Neural progenitor cell (in vitro differentiated cells): ENCODE results near the gene GPRC5A. TPM values are rescaled to one million over a fixed set of nuclear protein-coding genes. Genes with fewer than 3 reads are reported as not detected.
A peak's percentile ranks its signal among the peaks of the same experiment; 100 is the strongest.

Experiments used
- DNase-seq: peaks from one replicate; pipeline ENCODE4 v3.0.0-alpha.2; 2016; ENCODE audit warnings: low spot score
- H2AFZ ChIP-seq: fragments of 200-600 bp; sonication (generic); replicated peaks from 2 replicates; pipeline ENCODE4 v1.6.1; 2016; ENCODE audit warnings: antibody characterized with exemption
- H3F3A ChIP-seq: fragments of 200-600 bp; sonication (generic); 2 replicates; pipeline ENCODE4 v1.6.1; 2016; ENCODE audit warnings: antibody characterized with exemption, low read depth
- H3K27ac ChIP-seq: fragments of 200-600 bp; sonication (generic); 2 replicates; pipeline ENCODE4 v1.5.1; 2016; ENCODE audit warnings: mild to moderate bottlenecking
- H3K27me3 ChIP-seq: fragments of 200-600 bp; sonication (generic); 2 replicates; pipeline ENCODE4 v1.6.1; 2016; ENCODE audit warnings: mild to moderate bottlenecking, moderate library complexity
- H3K36me3 ChIP-seq: fragments of 200-600 bp; sonication (generic); 2 replicates; pipeline ENCODE4 v1.5.1; 2016
- H3K4me1 ChIP-seq: fragments of 200-600 bp; sonication (generic); 2 replicates; pipeline ENCODE4 v1.6.1; 2016; ENCODE audit warnings: mixed run types
- H3K4me2 ChIP-seq: fragments of 200-600 bp; sonication (generic); 2 replicates; pipeline ENCODE4 v1.6.1; 2016
- H3K4me3 ChIP-seq: fragments of 200-600 bp; sonication (generic); 2 replicates; pipeline ENCODE4 v1.5.1; 2016
- H3K79me2 ChIP-seq: fragments of 200-600 bp; sonication (generic); 2 replicates; pipeline ENCODE4 v1.6.1; 2016; ENCODE audit warnings: low read depth
- H3K9ac ChIP-seq: fragments of 200-600 bp; sonication (generic); 2 replicates; pipeline ENCODE4 v1.6.1; 2016
- H3K9me3 ChIP-seq: fragments of 200-600 bp; sonication (generic); 2 replicates; pipeline ENCODE4 v1.5.1; 2016; ENCODE audit warnings: low read depth
- H4K20me1 ChIP-seq: fragments of 200-600 bp; sonication (generic); 2 replicates; pipeline ENCODE4 v1.6.1; 2016; ENCODE audit warnings: low read depth
- H3K27ac Mint-ChIP-seq: 3 replicates; pipeline ENCODE4 v1.8.0; 2021; ENCODE audit warnings: mixed read lengths
- H3K27me3 Mint-ChIP-seq: 2 replicates; pipeline ENCODE4 v1.8.0; 2022; ENCODE audit warnings: low read depth, mild to moderate bottlenecking, inconsistent platforms, moderate library complexity, mixed read lengths; ENCODE audit not compliant: insufficient read depth
- H3K36me3 Mint-ChIP-seq: 3 replicates; pipeline ENCODE4 v1.8.0; 2021; ENCODE audit warnings: mixed read lengths
- H3K4me1 Mint-ChIP-seq: 3 replicates; pipeline ENCODE4 v1.8.0; 2021; ENCODE audit warnings: mixed read lengths
- H3K4me3 Mint-ChIP-seq: 3 replicates; pipeline ENCODE4 v1.8.0; 2021; ENCODE audit warnings: mild to moderate bottlenecking, moderate library complexity, mixed read lengths
- H3K9me3 Mint-ChIP-seq: 3 replicates; pipeline ENCODE4 v1.8.0; 2020; ENCODE audit warnings: mixed read lengths
- CTCF ChIP-seq: fragments of 200-600 bp; sonication (generic); IDR thresholded peaks from 2 replicates; pipeline ENCODE4 v1.5.1; 2017; ENCODE audit warnings: antibody characterized with exemption, mild to moderate bottlenecking
- EZH2 ChIP-seq: fragments of 200-600 bp; sonication (generic); IDR thresholded peaks from 2 replicates; pipeline ENCODE4 v1.6.1; 2017; ENCODE audit warnings: antibody characterized with exemption, mild to moderate bottlenecking, moderate library complexity
- EZH2phosphoT487 ChIP-seq: fragments of 200-600 bp; sonication (generic); IDR thresholded peaks from 2 replicates; pipeline ENCODE4 v1.6.1; 2017; ENCODE audit warnings: antibody characterized with exemption
- total RNA-seq: library from RNA; depleted of rRNA; stranded (reverse); fragments of >200 nt; gene quantifications from 2 replicates; pipeline ENCODE4 v1.2.3, GENCODE V29; 2015; ENCODE audit warnings: low replicate concordance

GPRC5A gene
- total RNA-seq, 1 donor from 2014 or later = not detected

GRCh38 chr12:12912711-12913110 lies 21.3 kb downstream of the GPRC5A start:
- Mint-ChIP-seq H3K27me3 (peaks cover 3% of the 10 kb centered on the region), H3K4me1 (peaks cover 60% of the 10 kb centered on the region), H3K4me3 (no peak overlapping the region), H3K36me3 (no peaks in the 10 kb centered on the region), H3K27ac (no peak overlapping the region), H3K9me3 (no peaks in the 10 kb centered on the region)
- H3K9ac ChIP-seq = no peak overlapping the region
- DNase-seq = no peak
- no peaks in the 10 kb centered on the region for H3K27me3 ChIP-seq
- H3K79me2 ChIP-seq = no peaks in the 10 kb centered on the region
- no peaks in the 10 kb centered on the region for H3K36me3 ChIP-seq
- H4K20me1 ChIP-seq = no peaks in the 10 kb centered on the region
- TF ChIP-seq EZH2 = no peak
- no peak for TF ChIP-seq CTCF
- no peak for TF ChIP-seq EZH2phosphoT487
- no peak overlapping the region for H3K4me3 ChIP-seq
- H3K4me1 ChIP-seq = peaks cover 16% of the 10 kb centered on the region
- H3K27ac ChIP-seq = no peak overlapping the region
- H3K9me3 ChIP-seq = no peaks in the 10 kb centered on the region
- H2AFZ ChIP-seq = no peak overlapping the region
- no peaks in the 10 kb centered on the region for H3F3A ChIP-seq
- H3K4me2 ChIP-seq = no peak overlapping the region

- Histone ChIP-seq H3K4me3 (no peak overlapping the region), H3K4me1 (peaks cover 9% of the 10 kb centered on the region), H3K9me3 (no peaks in the 10 kb centered on the region), H4K20me1 (no peaks in the 10 kb centered on the region), H3K27me3 (no peaks in the 10 kb centered on the region), H3K27ac (no peak overlapping the region), H3K79me2 (no peaks in the 10 kb centered on the region), H3K9ac (no peak overlapping the region), H3F3A (no peaks in the 10 kb centered on the region), H2AFZ (no peak overlapping the region), H3K36me3 (no peaks in the 10 kb centered on the region), H3K4me2 (no peak overlapping the region)
- H3K27ac Mint-ChIP-seq = no peak overlapping the region
- no peaks in the 10 kb centered on the region for H3K36me3 Mint-ChIP-seq
- TF ChIP-seq EZH2 (no peak), EZH2phosphoT487 (no peak), CTCF (no peak)
- peak; percentile 28 for DNase-seq
- H3K9me3 Mint-ChIP-seq = no peaks in the 10 kb centered on the region
- no peaks in the 10 kb centered on the region for H3K27me3 Mint-ChIP-seq
- no peak overlapping the region for H3K4me3 Mint-ChIP-seq
- H3K4me1 Mint-ChIP-seq = peaks cover 45% of the 10 kb centered on the region
Measured at GRCh38 chr12:12915656-12916055, 24.3 kb downstream of the GPRC5A start.

GRCh38 chr12:12916135-12916944 lies 25.0 kb downstream of the GPRC5A start:
- H3K36me3 ChIP-seq = no peaks in the 10 kb centered on the region
- TF ChIP-seq EZH2phosphoT487 (no peak), CTCF (peak; percentile 98), EZH2 (no peak)
- H3K4me1 Mint-ChIP-seq = peaks cover 45% of the 10 kb centered on the region
- H3K27me3 Mint-ChIP-seq = no peaks in the 10 kb centered on the region
- peaks cover 9% of the 10 kb centered on the region for H3K4me1 ChIP-seq
- H3K9me3 ChIP-seq = no peaks in the 10 kb centered on the region
- no peak overlapping the region for H3K4me3 Mint-ChIP-seq
- no peak overlapping the region for H3K4me3 ChIP-seq
- no peak overlapping the region for H3K4me2 ChIP-seq
- H3K36me3 Mint-ChIP-seq = no peaks in the 10 kb centered on the region
- no peak overlapping the region for H3K27ac ChIP-seq
- H4K20me1 ChIP-seq = no peaks in the 10 kb centered on the region
- DNase-seq = peak; percentile 84
- H3F3A ChIP-seq = no peaks in the 10 kb centered on the region
- peak overlapping the region; percentile 86 for H2AFZ ChIP-seq
- no peak overlapping the region for H3K9ac ChIP-seq
- no peaks in the 10 kb centered on the region for H3K27me3 ChIP-seq
- H3K27ac Mint-ChIP-seq = no peak overlapping the region
- H3K79me2 ChIP-seq = no peaks in the 10 kb centered on the region
- H3K9me3 Mint-ChIP-seq = no peaks in the 10 kb centered on the region
